Astrocyte (in vitro differentiated cells and primary cell): Measurements from ENCODE around the gene JAG2. TPM values are rescaled to one million over a fixed set of nuclear protein-coding genes. Genes with fewer than 3 reads are reported as not detected.

Experiments used
- DNase-seq: peaks from one replicate; pipeline ENCODE4 v3.0.0-alpha.2; 2010; ENCODE audit warnings: low read depth
- FAIRE-seq: peaks from 2 replicates; lab custom pipeline; 2011; peaks lifted over from hg19 to GRCh38; lab: Jason Lieb, UNC
- H2AFZ ChIP-seq: 2 replicates; pipeline ENCODE4 v1.6.0; 2012; ENCODE audit warnings: low read depth, low read length, inconsistent platforms
- H3K27ac ChIP-seq: 2 replicates; pipeline ENCODE4 v1.5.1; 2011; ENCODE audit warnings: low read depth, low read length, inconsistent platforms
- H3K27me3 ChIP-seq: 2 replicates; pipeline ENCODE4 v1.6.0; 2011; ENCODE audit warnings: low read length, inconsistent platforms; ENCODE audit not compliant: insufficient read depth
- H3K36me3 ChIP-seq: 2 replicates; pipeline ENCODE4 v1.5.1; 2011; ENCODE audit warnings: low read length, inconsistent platforms; ENCODE audit not compliant: insufficient read depth
- H3K4me1 ChIP-seq: 2 replicates; pipeline ENCODE4 v1.5.1; 2011; ENCODE audit warnings: low read length, inconsistent platforms; ENCODE audit not compliant: insufficient read depth
- H3K4me2 ChIP-seq: 2 replicates; pipeline ENCODE4 v1.6.0; 2012; ENCODE audit warnings: low read length, inconsistent platforms
- H3K4me3 ChIP-seq: 2 replicates; pipeline ENCODE4 v1.5.1; 2011; ENCODE audit warnings: low read depth, mild to moderate bottlenecking, low read length, inconsistent platforms; ENCODE audit not compliant: insufficient read depth
- H3K79me2 ChIP-seq: 2 replicates; pipeline ENCODE4 v1.6.0; 2012; ENCODE audit warnings: mild to moderate bottlenecking, low read length, inconsistent platforms; ENCODE audit not compliant: insufficient read depth
- H3K9ac ChIP-seq: 2 replicates; pipeline ENCODE4 v1.6.0; 2012; ENCODE audit warnings: mild to moderate bottlenecking, low read length, inconsistent platforms
- H3K9me3 ChIP-seq: 2 replicates; pipeline ENCODE4 v1.5.1; 2012; ENCODE audit warnings: low read depth, mild to moderate bottlenecking, low read length, inconsistent platforms; ENCODE audit not compliant: insufficient read depth
- H4K20me1 ChIP-seq: 2 replicates; pipeline ENCODE4 v1.6.0; 2012; ENCODE audit warnings: low read length, inconsistent platforms; ENCODE audit not compliant: insufficient read depth
- H3K27ac Mint-ChIP-seq: one replicate; pipeline ENCODE4 v1.8.0; 2021; ENCODE audit warnings: mild to moderate bottlenecking, mixed read lengths; ENCODE audit not compliant: unreplicated experiment
- H3K27me3 Mint-ChIP-seq: one replicate; pipeline ENCODE4 v1.8.0; 2021; ENCODE audit warnings: low read depth, mixed read lengths; ENCODE audit not compliant: unreplicated experiment
- H3K36me3 Mint-ChIP-seq: one replicate; pipeline ENCODE4 v1.8.0; 2021; ENCODE audit warnings: low read depth, mixed read lengths; ENCODE audit not compliant: unreplicated experiment
- H3K4me1 Mint-ChIP-seq: one replicate; pipeline ENCODE4 v1.8.0; 2021; ENCODE audit warnings: low read depth, mixed read lengths; ENCODE audit not compliant: unreplicated experiment
- H3K4me3 Mint-ChIP-seq: one replicate; pipeline ENCODE4 v1.8.0; 2021; ENCODE audit warnings: mild to moderate bottlenecking, moderate library complexity, mixed read lengths; ENCODE audit not compliant: unreplicated experiment
- H3K9me3 Mint-ChIP-seq: one replicate; pipeline ENCODE4 v1.8.0; 2021; ENCODE audit warnings: mild to moderate bottlenecking, mixed read lengths; ENCODE audit not compliant: unreplicated experiment
- CTCF ChIP-seq: IDR thresholded peaks from 2 replicates; pipeline ENCODE4 v1.5.1; 2011; ENCODE audit warnings: low read depth, mild to moderate bottlenecking, inconsistent platforms, low read length, moderate library complexity; ENCODE audit not compliant: insufficient read depth
- EZH2 ChIP-seq: IDR thresholded peaks from 2 replicates; pipeline ENCODE4 v1.6.1; 2012; ENCODE audit warnings: mild to moderate bottlenecking, low read length, inconsistent platforms; ENCODE audit not compliant: insufficient read depth
- total RNA-seq: library from RNA; stranded (reverse); gene quantifications from 2 replicates; pipeline ENCODE4 v1.2.1, GENCODE V29; 2021

The JAG2 gene
- total RNA-seq, 1 donor from 2014 or later = 6.6 TPM

DNA sequence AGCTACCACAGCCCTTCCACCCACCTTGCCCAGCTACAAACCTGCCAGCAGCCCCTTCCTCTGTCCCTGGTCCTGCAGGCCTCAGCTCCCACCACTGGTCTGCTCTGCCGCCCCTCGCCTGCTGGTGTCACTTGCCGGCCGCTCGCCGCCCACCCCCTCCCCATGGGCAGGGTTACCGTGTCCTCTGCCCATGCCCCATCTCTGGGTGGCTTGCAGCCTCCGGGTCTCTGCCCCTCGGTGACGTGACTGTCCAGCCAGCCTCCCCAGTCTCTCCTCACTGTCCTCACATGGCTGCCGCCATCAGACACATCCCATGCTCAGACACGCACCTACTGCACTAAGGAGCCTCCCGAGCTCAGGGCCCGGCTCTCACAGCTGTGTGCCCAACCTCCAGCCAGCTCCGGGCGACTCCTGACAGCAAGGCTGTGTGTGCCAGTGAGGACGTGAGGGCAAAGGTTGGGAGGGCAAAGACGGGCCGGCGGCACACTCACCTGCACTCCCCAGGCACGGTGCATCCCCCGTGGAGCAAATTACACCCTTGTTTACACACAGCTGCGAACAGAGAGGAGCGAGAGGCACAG is 13.4 kb downstream of the JAG2 start:
- H3K36me3 Mint-ChIP-seq = peaks cover 2% of the 10 kb centered on the region
- H3K27me3 ChIP-seq = peaks cover 10% of the 10 kb centered on the region
- H3K4me1 ChIP-seq = no peaks in the 10 kb centered on the region
- no peak overlapping the region for H3K9ac ChIP-seq
- no peaks in the 10 kb centered on the region for H4K20me1 ChIP-seq
- H3K4me1 Mint-ChIP-seq = no peaks in the 10 kb centered on the region
- H3K4me3 ChIP-seq = no peak overlapping the region
- no peak for TF ChIP-seq CTCF
- no peak for TF ChIP-seq EZH2
- FAIRE-seq (no peak), DNase-seq (no peak)
- H3K27me3 Mint-ChIP-seq = peaks cover 14% of the 10 kb centered on the region
- no peak overlapping the region for H3K4me2 ChIP-seq
- no peak overlapping the region for H3K27ac Mint-ChIP-seq
- H3K9me3 Mint-ChIP-seq = no peaks in the 10 kb centered on the region
- no peak overlapping the region for H3K27ac ChIP-seq
- no peaks in the 10 kb centered on the region for H3K9me3 ChIP-seq
- no peak overlapping the region for H2AFZ ChIP-seq
- H3K79me2 ChIP-seq = no peaks in the 10 kb centered on the region
- no peaks in the 10 kb centered on the region for H3K36me3 ChIP-seq
- no peak overlapping the region for H3K4me3 Mint-ChIP-seq

GRCh38 chr14:105154476-105154871 is 14.1 kb downstream of the JAG2 start:
- Histone ChIP-seq H3K4me2 (no peak overlapping the region), H3K9ac (no peak overlapping the region), H2AFZ (no peak overlapping the region), H3K36me3 (no peaks in the 10 kb centered on the region), H4K20me1 (no peaks in the 10 kb centered on the region), H3K4me1 (no peaks in the 10 kb centered on the region), H3K27ac (no peak overlapping the region), H3K9me3 (no peaks in the 10 kb centered on the region), H3K4me3 (no peak overlapping the region), H3K27me3 (peaks cover 10% of the 10 kb centered on the region), H3K79me2 (no peaks in the 10 kb centered on the region)
- H3K4me3 Mint-ChIP-seq = no peak overlapping the region
- FAIRE-seq (no peak), DNase-seq (no peak)
- peaks cover 2% of the 10 kb centered on the region for H3K36me3 Mint-ChIP-seq
- H3K4me1 Mint-ChIP-seq = no peaks in the 10 kb centered on the region
- H3K27me3 Mint-ChIP-seq = peaks cover 14% of the 10 kb centered on the region
- no peaks in the 10 kb centered on the region for H3K9me3 Mint-ChIP-seq
- no peak overlapping the region for H3K27ac Mint-ChIP-seq
- TF ChIP-seq CTCF (no peak), EZH2 (no peak)

- Histone ChIP-seq H3K4me1 (no peaks in the 10 kb centered on the region), H4K20me1 (no peaks in the 10 kb centered on the region), H2AFZ (no peak overlapping the region), H3K79me2 (no peaks in the 10 kb centered on the region), H3K9me3 (no peaks in the 10 kb centered on the region), H3K9ac (no peak overlapping the region), H3K4me3 (no peak overlapping the region), H3K4me2 (no peak overlapping the region), H3K27ac (no peak overlapping the region), H3K27me3 (peaks cover 10% of the 10 kb centered on the region), H3K36me3 (no peaks in the 10 kb centered on the region)
- H3K9me3 Mint-ChIP-seq = no peaks in the 10 kb centered on the region
- no peaks in the 10 kb centered on the region for H3K4me1 Mint-ChIP-seq
- DNase-seq = no peak
- H3K27ac Mint-ChIP-seq = no peak overlapping the region
- H3K36me3 Mint-ChIP-seq = peaks cover 2% of the 10 kb centered on the region
- peaks cover 14% of the 10 kb centered on the region for H3K27me3 Mint-ChIP-seq
- no peak overlapping the region for H3K4me3 Mint-ChIP-seq
- no peak for FAIRE-seq
- TF ChIP-seq CTCF (no peak), EZH2 (no peak)
Measured at GRCh38 chr14:105153739-105154475, 14.7 kb downstream of the JAG2 start.
